Measurements from ENCODE around the gene ITFG2. TPM values are rescaled to one million over a fixed set of nuclear protein-coding genes. Genes with fewer than 3 reads are reported as not detected.

Gene ITFG2
- total and polyA plus RNA-seq, 9 of the 15 experiments (the other 6 are each of a cell fraction or from before 2014, with no cell fraction given), result 15.0 to 22.8 (median 19.4) TPM

- CTCF ChIA-PET (ENCODE audit: low intra/inter-chr PET ratio), result interaction anchor here (1.0 kb wide), 1 partner anchor 74 kb away, joined by 3 read pairs; no protein-coding TSS in a partner anchor
- H3K27ac ChIP-seq (ENCODE audit: extremely low read depth, low read depth, low read length), result peak overlapping the region; percentile 97
- H4K20me1 ChIP-seq (replicated peaks; ENCODE audit: control insufficient read depth, insufficient read depth, low read length), result no peaks in the 10 kb centered on the region
- POLR2A ChIA-PET, result interaction anchor here (0.6 to 1.5 kb wide), 3 partner anchors 17 to 161 kb away, joined by 3 to 4 read pairs (median 3); no protein-coding TSS in a partner anchor
- FAIRE-seq (peak; percentile 91), ATAC-seq (peak; percentile 89), DNase-seq (ENCODE audit: extremely low read depth in 1 of 4, low spot score in 3 of 4) (peak; percentile 52 to 79 (median 60))
- peaks cover 0 to 2% of the 10 kb centered on the region in 2 experiments; a peak in 1 of 5 replicates for H3K4me1 ChIP-seq (replicated peaks in 1 of 2; ENCODE audit: control insufficient read depth in 2 of 2, insufficient read depth in 2 of 2, low read length in 2 of 2)
- H3K4me2 ChIP-seq (ENCODE audit: insufficient read depth, low read length), result peak overlapping the region; percentile 93
- no TSS peak for BruUV-seq (replicated peaks)
- peak overlapping the region; percentile 70 for H3K4me3 ChIP-seq
- in situ Hi-C loops (cut with MboI), result no loop called here
- H3K9me1 ChIP-seq (ENCODE audit: control insufficient read depth, insufficient read depth, low read length), result no peaks in the 10 kb centered on the region
- WGBS (ENCODE audit: insufficient coverage, low coverage, missing lambda C conversion rate), result 13% methylated on average over 9 of the region's 10 CpGs
- H3K9ac ChIP-seq (ENCODE audit: insufficient read depth in 1 of 2, low read depth in 2 of 2, low read length in 2 of 2), result peak overlapping the region; percentile 90 to 99
- no peaks in the 10 kb centered on the region for H3K9me3 ChIP-seq (replicated peaks; ENCODE audit: control insufficient read depth, insufficient read depth, low read depth, low read length)
- intact Hi-C loops (cut with micrococcal nuclease), result no loop called here
- peaks cover 24% of the 10 kb centered on the region; the same call in 2 of the 3 replicates for H3K36me3 ChIP-seq (ENCODE audit: control insufficient read depth, insufficient read depth, low read length)
- no peaks in the 10 kb centered on the region for H3K27me3 ChIP-seq (ENCODE audit: control insufficient read depth in 2 of 2, insufficient read depth in 2 of 2, low read length in 2 of 2)
- peaks cover 19% of the 10 kb centered on the region for H3K79me2 ChIP-seq (ENCODE audit: control insufficient read depth, insufficient read depth, low read length)
- peak overlapping the region; percentile 97; the same call in 1 of the 2 replicates for H2AFZ ChIP-seq (ENCODE audit: low read depth, low read length)
- TF ChIP-seq, protein P1, sequence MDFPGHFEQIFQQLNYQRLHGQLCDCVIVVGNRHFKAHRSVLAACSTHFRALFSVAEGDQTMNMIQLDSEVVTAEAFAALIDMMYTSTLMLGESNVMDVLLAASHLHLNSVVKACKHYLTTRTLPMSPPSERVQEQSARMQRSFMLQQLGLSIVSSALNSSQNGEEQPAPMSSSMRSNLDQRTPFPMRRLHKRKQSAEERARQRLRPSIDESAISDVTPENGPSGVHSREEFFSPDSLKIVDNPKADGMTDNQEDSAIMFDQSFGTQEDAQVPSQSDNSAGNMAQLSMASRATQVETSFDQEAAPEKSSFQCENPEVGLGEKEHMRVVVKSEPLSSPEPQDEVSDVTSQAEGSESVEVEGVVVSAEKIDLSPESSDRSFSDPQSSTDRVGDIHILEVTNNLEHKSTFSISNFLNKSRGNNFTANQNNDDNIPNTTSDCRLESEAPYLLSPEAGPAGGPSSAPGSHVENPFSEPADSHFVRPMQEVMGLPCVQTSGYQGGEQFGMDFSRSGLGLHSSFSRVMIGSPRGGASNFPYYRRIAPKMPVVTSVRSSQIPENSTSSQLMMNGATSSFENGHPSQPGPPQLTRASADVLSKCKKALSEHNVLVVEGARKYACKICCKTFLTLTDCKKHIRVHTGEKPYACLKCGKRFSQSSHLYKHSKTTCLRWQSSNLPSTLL (IDR thresholded peaks at IDR 0.05), result no peak
- TF ChIP-seq E2F3 (CRISPR knock-in tag; IDR thresholded peaks at IDR 0.05) (no peak), REST (IDR thresholded peaks at IDR 0.05; ENCODE audit: borderline replicate concordance) (peak; percentile 36; the same call in 1 of the 2 replicates), REST (CRISPR knock-in tag; IDR thresholded peaks at IDR 0.05; ENCODE audit: low read depth) (no peak), ZNF589 (CRISPR knock-in tag; IDR thresholded peaks at IDR 0.05; ENCODE audit: low read depth) (0 out of 2 replicates have a peak, but pooled peaks have one; percentile 18)
- TF ChIP-seq, protein P2, sequence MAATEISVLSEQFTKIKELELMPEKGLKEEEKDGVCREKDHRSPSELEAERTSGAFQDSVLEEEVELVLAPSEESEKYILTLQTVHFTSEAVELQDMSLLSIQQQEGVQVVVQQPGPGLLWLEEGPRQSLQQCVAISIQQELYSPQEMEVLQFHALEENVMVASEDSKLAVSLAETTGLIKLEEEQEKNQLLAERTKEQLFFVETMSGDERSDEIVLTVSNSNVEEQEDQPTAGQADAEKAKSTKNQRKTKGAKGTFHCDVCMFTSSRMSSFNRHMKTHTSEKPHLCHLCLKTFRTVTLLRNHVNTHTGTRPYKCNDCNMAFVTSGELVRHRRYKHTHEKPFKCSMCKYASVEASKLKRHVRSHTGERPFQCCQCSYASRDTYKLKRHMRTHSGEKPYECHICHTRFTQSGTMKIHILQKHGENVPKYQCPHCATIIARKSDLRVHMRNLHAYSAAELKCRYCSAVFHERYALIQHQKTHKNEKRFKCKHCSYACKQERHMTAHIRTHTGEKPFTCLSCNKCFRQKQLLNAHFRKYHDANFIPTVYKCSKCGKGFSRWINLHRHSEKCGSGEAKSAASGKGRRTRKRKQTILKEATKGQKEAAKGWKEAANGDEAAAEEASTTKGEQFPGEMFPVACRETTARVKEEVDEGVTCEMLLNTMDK (IDR thresholded peaks at IDR 0.05; ENCODE audit: borderline replicate concordance, insufficient read depth, low read depth, low read length, poor library complexity, severe bottlenecking), result peak; percentile 52
These were observed 1.0 kb downstream of the ITFG2 start for GRCh38 chr12:2813214-2814185.

All from K562 (cell line).